ENCODE measurements around the gene ZNF222.

DNA sequence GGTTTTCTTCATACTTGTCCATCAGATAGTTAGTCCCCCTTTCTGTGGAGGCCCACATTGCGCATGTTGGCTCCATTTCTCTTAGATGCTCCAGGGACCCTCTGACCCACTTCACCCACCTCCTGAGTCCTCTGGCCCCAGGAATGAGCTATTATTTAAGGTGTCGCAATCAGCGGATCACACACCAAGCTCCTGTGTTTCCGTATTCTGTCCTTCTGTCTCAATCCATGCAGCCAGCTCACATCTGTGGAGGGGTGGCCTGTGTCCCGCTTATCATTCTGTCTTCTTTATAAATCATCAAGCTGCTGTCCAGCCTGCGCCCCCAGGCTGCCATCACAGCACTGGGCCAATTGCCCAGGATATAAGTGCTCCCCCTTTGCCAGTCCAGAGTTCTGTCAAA is 17.7 kb upstream of the ZNF222 start:
- TF ChIP-seq CTCF (IDR thresholded peaks at IDR 0.05; ENCODE audit: insufficient read depth, low read length, poor library complexity, severe bottlenecking) = no peak
- TF ChIP-seq EZH2phosphoT487 (conservative IDR thresholded peaks at IDR 0.05; ENCODE audit: low read length) = no peak
